ENCODE results near the gene VAMP8.
A peak's percentile ranks its signal among the peaks of the same experiment; 100 is the strongest.
"Not testable (repeated sequence)": the region's sequence is repeated elsewhere in the genome, so short reads cannot be mapped to it uniquely, and the experiment has no call there.

VAMP8 gene

GRCh38 chr2:85598594-85599340 lies 21.4 kb downstream of the VAMP8 start:
- no peak for DNase-seq (ENCODE audit: low read depth in 2 of 2)

GRCh38 chr2:85599468-85600234 lies 22.3 kb downstream of the VAMP8 start:
- DNase-seq (ENCODE audit: low read depth in 2 of 2) = no peak

GRCh38 chr2:85600235-85600575 lies 22.8 kb downstream of the VAMP8 start:
- DNase-seq (ENCODE audit: low read depth in 2 of 2) = no peak

GRCh38 chr2:85600951-85601770 lies 23.8 kb downstream of the VAMP8 start:
- no peak for DNase-seq (ENCODE audit: low read depth in 2 of 2)

GRCh38 chr2:85601771-85602475 lies 24.5 kb downstream of the VAMP8 start:
- no peak for DNase-seq (ENCODE audit: low read depth in 2 of 2)

GRCh38 chr2:85602476-85603234 lies 25.3 kb downstream of the VAMP8 start, which contains the start of gene TMEM150A:
Gene TMEM150A (minus strand): TSS chr2:85602698. CDS start chr2:85601948, 750 bp downstream.
- peak; percentile 80 to 84 for DNase-seq (ENCODE audit: low read depth in 2 of 2)

- not testable (repeated sequence) for DNase-seq (ENCODE audit: low read depth in 2 of 2)
These were observed 26.7 kb downstream of the VAMP8 start for GRCh38 chr2:85604133-85604444.

- no peak for DNase-seq (ENCODE audit: low read depth in 2 of 2)
These were observed 27.4 kb downstream of the VAMP8 start for GRCh38 chr2:85604568-85605339.

GRCh38 chr2:85605406-85606115 lies 28.2 kb downstream of the VAMP8 start:
- no peak for DNase-seq (ENCODE audit: low read depth in 2 of 2)

GRCh38 chr2:85606116-85606455 lies 28.7 kb downstream of the VAMP8 start:
- DNase-seq (ENCODE audit: low read depth in 2 of 2) = no peak

- no peak for DNase-seq (ENCODE audit: low read depth in 2 of 2)
These were observed 30.2 kb downstream of the VAMP8 start for GRCh38 chr2:85607268-85608215.

- DNase-seq (ENCODE audit: low read depth in 2 of 2) = no peak
These were observed 33.9 kb downstream of the VAMP8 start for GRCh38 chr2:85611217-85611704.

- peak; percentile 83 to 87 for DNase-seq (ENCODE audit: low read depth in 2 of 2)
These were observed 34.6 kb downstream of the VAMP8 start, which contains the start of gene C2orf68 for GRCh38 chr2:85611705-85612587. Gene C2orf68 (minus strand): TSS chr2:85612066. CDS start chr2:85611984, 82 bp downstream.

GRCh38 chr2:85613717-85614515 lies 36.5 kb downstream of the VAMP8 start:
- DNase-seq (ENCODE audit: low read depth in 2 of 2) = no peak

- DNase-seq (ENCODE audit: low read depth in 2 of 2) = not testable (repeated sequence)
These were observed 37.4 kb downstream of the VAMP8 start for GRCh38 chr2:85614757-85615156.

- DNase-seq (ENCODE audit: low read depth in 2 of 2) = no peak
These were observed 38.0 kb downstream of the VAMP8 start for GRCh38 chr2:85615413-85615728.

- DNase-seq (ENCODE audit: low read depth in 2 of 2) = not testable (repeated sequence)
These were observed 40.3 kb downstream of the VAMP8 start for GRCh38 chr2:85617723-85618122.

All from stimulated activated CD4-positive, alpha-beta T cell treated with anti-CD3 and anti-CD28 coated beads, Interleukin-4, amount 100 ng/mL, for 48 hours (primary cell).